Fibroblast of upper back skin (primary cell): ENCODE results near the gene NEIL1.
A peak's percentile ranks its signal among the peaks of the same experiment; 100 is the strongest.
"Not testable (repeated sequence)": the region's sequence is repeated elsewhere in the genome, so short reads cannot be mapped to it uniquely, and the experiment has no call there.

Source experiments
- DNase-seq: peaks from one replicate; pipeline ENCODE4 v3.0.0-alpha.2; 2013

NEIL1 gene

DNA sequence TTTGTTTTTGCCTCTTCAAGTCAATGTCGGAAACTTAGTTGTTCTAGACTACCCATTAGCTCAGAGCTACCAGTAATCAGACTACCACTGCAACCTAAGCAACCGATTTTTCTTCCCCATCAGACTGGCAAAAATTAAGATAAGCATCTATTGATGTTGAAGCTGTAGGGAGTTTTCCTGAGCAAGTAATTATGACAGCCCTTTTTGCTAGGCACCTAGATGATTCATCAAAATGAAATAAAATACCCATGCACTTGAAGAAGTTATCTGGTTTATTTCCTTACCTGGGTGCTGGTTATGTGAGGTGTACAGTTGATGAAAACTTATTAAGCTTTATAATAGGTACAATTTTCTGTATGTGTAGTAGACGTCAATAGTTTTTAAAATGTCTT is 11.5 kb upstream of the NEIL1 start:
- no peak for DNase-seq

- peak; percentile 97 for DNase-seq
These were observed 11.0 kb upstream of the NEIL1 start, which contains the start of gene COMMD4 for GRCh38 chr15:75335705-75336355. Gene COMMD4 (plus strand): TSS chr15:75336063. CDS start chr15:75336090, 27 bp downstream.

DNA sequence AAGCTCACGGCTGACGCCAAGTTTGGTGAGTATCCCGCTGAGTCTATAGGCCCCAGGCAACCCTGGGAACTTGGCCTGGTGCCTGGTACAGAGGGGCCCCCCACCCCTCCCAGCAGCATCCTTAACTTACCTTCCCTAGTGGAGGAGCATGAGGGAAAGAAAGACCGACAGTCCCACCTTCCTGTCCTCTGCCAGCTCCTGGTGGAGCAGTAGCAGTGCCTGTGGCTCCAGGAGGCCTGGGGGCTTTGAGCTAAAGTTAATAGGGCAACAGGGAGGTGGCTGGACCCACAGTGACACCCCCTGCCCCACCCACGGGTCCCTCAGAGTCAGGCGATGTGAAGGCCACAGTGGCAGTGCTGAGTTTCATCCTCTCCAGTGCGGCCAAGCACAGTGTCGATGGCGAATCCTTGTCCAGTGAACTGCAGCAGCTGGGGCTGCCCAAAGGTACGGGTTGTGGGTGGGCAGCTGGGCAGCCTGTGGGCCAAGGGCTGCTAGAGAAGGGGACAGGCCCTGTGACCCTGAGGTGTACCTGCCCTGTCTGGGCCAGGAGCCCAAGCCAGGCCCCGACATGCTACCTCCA is 8.1 kb upstream of the NEIL1 start:
- DNase-seq: no peak

GRCh38 chr15:75339531-75340240 is 7.2 kb upstream of the NEIL1 start:
- no peak for DNase-seq

DNA sequence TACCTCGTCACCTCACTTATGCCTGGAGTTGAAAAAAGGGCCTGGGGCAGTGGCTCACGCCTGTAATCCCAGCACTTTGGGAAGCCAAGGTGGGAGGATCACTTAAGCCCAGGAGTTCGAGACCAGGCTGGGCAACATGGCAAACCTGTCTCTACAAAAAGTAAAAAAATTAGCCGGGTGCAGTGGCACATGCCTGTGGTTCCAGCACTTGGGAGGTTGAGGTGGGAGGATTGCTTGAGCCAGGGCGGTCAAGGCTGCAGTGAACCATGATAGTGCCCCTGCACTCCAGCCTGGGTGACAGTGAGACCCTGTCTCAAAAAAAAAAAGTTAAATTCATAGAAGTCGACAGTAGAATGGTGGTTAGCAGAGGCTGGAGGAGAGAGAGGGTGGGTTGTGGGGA is 4.6 kb upstream of the NEIL1 start:
- no peak for DNase-seq

GRCh38 chr15:75343953-75344352 is 2.9 kb upstream of the NEIL1 start:
- not testable (repeated sequence) for DNase-seq

- peak; percentile 13 for DNase-seq
These were observed 589 bp downstream of the NEIL1 start for GRCh38 chr15:75347222-75348033.

- DNase-seq: no peak
These were observed 1.3 kb downstream of the NEIL1 start for GRCh38 chr15:75348034-75348561.

DNA sequence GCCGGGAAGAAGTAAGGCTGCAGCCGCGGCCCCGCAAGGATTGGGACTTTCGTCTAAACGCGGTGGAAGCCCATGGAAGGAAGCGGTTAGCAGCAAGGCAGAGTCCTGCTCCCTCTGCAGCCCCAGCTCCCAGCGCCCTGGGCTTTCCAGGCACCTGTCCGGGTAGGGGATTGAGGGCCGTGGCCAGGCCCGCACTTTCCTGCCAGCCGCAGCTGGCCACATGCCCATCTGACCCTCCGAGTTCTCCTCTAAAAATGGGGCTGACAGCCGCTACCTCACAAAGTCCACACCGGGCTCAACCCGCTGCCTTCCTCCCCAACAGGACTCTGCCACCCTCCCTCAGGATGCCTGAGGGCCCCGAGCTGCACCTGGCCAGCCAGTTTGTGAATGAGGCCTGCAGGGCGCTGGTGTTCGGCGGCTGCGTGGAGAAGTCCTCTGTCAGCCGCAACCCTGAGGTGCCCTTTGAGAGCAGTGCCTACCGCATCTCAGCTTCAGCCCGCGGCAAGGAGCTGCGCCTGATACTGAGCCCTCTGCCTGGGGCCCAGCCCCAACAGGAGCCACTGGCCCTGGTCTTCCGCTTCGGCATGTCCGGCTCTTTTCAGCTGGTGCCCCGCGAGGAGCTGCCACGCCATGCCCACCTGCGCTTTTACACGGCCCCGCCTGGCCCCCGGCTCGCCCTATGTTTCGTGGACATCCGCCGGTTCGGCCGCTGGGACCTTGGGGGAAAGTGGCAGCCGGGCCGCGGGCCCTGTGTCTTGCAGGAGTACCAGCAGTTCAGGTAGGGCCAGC is 1.9 kb downstream of the NEIL1 start:
- DNase-seq: no peak

DNA sequence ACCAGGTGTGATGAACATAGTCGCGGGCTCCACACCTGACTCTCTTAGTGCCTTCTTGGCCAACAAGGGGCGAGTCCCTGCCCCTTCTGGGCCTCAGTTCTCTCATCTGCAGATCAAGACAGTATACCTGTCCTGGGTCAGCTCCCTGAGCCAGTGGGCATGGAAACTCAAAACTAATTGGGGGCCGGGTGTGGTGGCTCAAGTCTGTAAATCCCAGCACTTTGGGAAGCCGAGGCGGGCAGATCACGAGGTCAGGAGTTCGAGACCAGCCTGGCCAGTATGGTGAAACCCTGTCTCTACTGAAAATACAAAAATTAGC is 2.5 kb downstream of the NEIL1 start:
- not testable (repeated sequence) for DNase-seq

- DNase-seq: no peak
These were observed 3.2 kb downstream of the NEIL1 start for GRCh38 chr15:75349851-75350588.

- peak; percentile 21 for DNase-seq
These were observed 3.9 kb downstream of the NEIL1 start for GRCh38 chr15:75350601-75351361.

GRCh38 chr15:75352186-75353080 is 5.6 kb downstream of the NEIL1 start:
- DNase-seq: no peak

DNA sequence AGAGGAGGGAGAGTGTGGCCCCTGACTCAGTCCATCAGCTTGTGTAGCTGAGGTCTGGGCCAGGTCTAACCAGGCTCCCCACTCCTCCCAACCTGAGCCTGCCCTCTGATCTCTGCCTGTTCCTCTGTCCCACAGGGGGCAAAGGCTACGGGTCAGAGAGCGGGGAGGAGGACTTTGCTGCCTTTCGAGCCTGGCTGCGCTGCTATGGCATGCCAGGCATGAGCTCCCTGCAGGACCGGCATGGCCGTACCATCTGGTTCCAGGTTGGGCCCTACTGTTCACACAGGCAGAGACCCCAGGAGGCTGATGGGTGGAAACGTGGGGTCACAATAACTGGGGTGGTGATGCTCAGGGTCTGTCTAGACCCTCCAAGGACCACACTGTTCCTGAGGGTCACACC is 6.8 kb downstream of the NEIL1 start:
- no peak for DNase-seq

DNA sequence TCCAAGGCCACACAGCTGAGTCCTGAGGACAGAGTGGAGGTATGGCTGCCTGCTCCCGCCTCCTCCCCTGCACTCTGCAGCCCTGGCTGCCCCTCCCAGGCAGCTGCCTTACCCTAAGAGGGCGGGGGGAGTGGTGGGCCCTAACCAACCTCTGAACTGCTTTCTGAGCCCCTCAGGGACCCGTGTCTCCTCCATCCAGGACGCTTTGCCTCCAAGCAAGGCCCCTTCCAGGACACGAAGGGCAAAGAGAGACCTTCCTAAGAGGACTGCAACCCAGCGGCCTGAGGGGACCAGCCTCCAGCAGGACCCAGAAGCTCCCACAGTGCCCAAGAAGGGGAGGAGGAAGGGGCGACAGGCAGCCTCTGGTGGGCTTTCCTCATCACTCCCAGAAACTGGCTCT is 7.6 kb downstream of the NEIL1 start:
- DNase-seq: no peak

DNA sequence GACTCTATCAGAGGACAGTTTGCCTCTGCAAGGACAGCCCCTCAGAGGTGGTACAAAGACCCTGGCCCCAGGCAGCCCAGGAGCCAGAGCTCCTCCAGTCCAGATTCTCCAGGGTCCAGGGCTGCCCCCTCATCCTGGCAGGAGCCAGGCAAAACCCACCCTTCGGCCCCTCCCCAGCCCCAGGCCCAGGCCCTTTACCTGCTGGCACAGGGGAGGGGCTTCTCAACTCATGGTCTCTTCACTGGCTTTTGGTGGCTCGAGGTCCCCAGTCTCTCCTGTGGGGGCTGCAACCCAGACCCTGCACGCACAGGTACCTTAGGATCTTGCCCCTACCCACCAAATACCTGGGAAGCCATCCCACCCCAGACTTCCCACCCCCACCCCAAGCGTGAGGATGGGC is 8.5 kb downstream of the NEIL1 start:
- no peak for DNase-seq

DNA sequence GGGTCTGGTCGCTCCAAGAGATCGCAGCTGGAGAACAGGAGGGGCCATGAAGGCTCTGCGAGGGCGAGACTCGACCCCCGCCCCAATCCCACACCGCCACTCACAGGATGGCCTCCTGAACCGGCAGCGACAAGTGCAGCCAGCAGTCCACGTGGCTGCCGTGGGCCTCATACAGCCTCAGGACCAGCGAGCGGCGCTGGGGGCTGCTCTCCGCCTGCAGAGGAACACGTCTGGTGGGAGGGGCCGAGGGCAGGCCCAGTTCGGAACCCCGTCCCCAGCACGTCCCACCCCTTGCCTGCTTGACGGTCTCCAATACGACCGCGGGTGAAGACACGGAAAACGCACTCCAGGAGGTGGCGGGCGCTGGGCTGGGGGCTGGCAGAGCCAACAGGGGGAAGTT is 9.2 kb downstream of the NEIL1 start:
- no peak for DNase-seq

DNA sequence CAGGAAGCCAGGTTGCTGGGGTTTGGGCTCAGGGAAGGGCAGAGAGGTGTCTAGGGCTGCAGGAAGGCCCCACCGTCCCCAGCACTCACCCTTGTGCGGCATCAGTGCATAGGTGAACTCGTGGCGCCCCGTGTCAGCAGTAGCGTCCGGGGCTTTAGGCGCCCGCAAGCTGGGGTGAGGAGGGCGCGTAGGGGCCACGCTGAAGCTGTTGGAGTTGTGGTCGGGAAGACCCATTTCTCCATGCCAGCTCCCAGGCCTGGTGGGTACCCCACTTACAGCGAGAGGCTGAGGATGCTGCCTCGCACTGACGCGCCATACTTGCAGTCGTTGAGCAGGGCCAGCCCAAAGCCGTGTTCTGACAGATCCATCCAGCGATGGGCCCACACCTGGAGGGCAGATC is 9.7 kb downstream of the NEIL1 start:
- DNase-seq: no peak

DNA sequence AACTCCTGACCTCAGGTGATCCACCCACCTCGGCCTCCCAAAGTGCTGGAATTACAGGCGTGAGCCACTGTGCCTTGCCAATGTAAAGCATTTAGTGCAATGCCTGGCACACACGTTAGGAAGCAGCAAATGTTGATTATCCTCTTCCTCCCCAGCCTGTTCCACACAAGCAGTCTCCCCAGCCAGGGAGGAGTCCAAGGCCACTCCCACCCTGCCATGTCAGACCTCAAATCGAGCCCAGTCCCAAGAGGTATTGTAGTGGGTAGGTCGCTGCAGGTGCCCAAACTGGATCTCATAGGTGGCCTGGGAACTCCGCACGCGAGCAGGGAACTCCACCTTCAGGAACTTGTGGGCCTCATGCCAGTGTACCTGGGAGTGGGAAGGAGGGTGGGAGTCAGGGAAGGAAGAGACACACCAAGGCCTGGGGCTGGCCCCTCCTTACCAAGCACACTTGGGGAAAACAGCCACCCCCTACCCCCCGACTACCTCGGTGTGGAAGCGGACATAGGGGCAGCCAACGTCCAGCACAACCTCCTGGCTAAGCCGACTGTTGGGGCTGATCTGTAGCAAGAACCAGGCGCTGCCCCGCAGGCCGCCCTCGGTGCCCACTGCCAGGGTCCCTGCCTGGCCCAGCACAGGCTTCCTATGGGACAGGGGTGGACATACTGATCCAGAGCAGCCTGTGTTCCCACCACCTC is 11.3 kb downstream of the NEIL1 start:
- no peak for DNase-seq
